Suprapubic skin (tissue), 4 donors: ENCODE results near the gene LARP1. TPM values are rescaled to one million over a fixed set of nuclear protein-coding genes. Genes with fewer than 3 reads are reported as not detected.
A peak's percentile ranks its signal among the peaks of the same experiment; 100 is the strongest.

ENCODE experiments used
- DNase-seq, 2 donors: peaks; one replicate each; pipeline ENCODE4 v3.0.0-alpha.2; 2019; ENCODE audit warnings: low spot score in 2 of 2
- H3K27ac ChIP-seq: fragments of 200-600 bp; sonication (generic); one replicate; pipeline ENCODE4 v1.5.1; 2019
- H3K27me3 ChIP-seq: fragments of 200-600 bp; sonication (generic); one replicate; pipeline ENCODE4 v1.5.1; 2019
- H3K36me3 ChIP-seq: fragments of 200-600 bp; sonication (generic); one replicate; pipeline ENCODE4 v1.5.1; 2019
- H3K4me1 ChIP-seq: fragments of 200-600 bp; sonication (generic); one replicate; pipeline ENCODE4 v1.5.1; 2019
- H3K4me3 ChIP-seq: fragments of 200-600 bp; sonication (generic); one replicate; pipeline ENCODE4 v1.5.1; 2019; ENCODE audit warnings: mild to moderate bottlenecking
- H3K9me3 ChIP-seq: fragments of 200-600 bp; sonication (generic); one replicate; pipeline ENCODE4 v1.5.1; 2019
- CTCF ChIP-seq, 2 donors: fragments of 200-600 bp in 1 of 2; fragments of 450-650 bp in 1 of 2; sonication (generic) in 1 of 2; IDR thresholded peaks; one replicate each; pipeline ENCODE4 v1.5.1; 2016 to 2019; ENCODE audit warnings: antibody characterized with exemption in 2 of 2, mild to moderate bottlenecking in 1 of 2, moderate library complexity in 1 of 2
- EP300 ChIP-seq: sonication (generic); formaldehyde crosslinking; IDR thresholded peaks from one replicate; pipeline ENCODE4 v1.6.1; 2017; ENCODE audit warnings: antibody characterized with exemption
- POLR2A ChIP-seq, 2 donors: fragments of 450-650 bp; IDR thresholded peaks; one replicate each; pipeline ENCODE4 v1.6.1; 2017; ENCODE audit warnings: antibody characterized with exemption in 2 of 2, mild to moderate bottlenecking in 2 of 2, moderate library complexity in 2 of 2
- POLR2AphosphoS5 ChIP-seq, 3 donors: sonication (generic); formaldehyde crosslinking; IDR thresholded peaks; one replicate each; pipeline ENCODE4 v1.6.1; 2017; ENCODE audit warnings: antibody characterized with exemption in 3 of 3
- WGBS: methylation state at CpG from one replicate; pipeline ENCODE4 v1.1.5; 2018; 5-methylcytosine and 5-hydroxymethylcytosine counted together
- total RNA-seq, 4 donors: library from RNA; depleted of rRNA; stranded (reverse); fragments of >200 nt; gene quantifications; one replicate each; pipeline ENCODE4 v1.1.0, GENCODE V29; 2016

LARP1 gene
- total RNA-seq, 4 donors from 2014 or later, result 98.5 to 127 (median 110) TPM

- Histone ChIP-seq H3K9me3 (no peaks in the 10 kb centered on the region), H3K36me3 (no peaks in the 10 kb centered on the region), H3K4me3 (peak overlapping the region; percentile 100), H3K27ac (peak overlapping the region; percentile 99), H3K27me3 (no peaks in the 10 kb centered on the region), H3K4me1 (peaks cover 58% of the 10 kb centered on the region)
- 1% methylated on average over 15 of the region's 72 CpGs for WGBS
- TF ChIP-seq POLR2AphosphoS5 (IDR thresholded peaks at IDR 0.05) (no peak), POLR2A (IDR thresholded peaks at IDR 0.05) (no peak), CTCF (IDR thresholded peaks at IDR 0.05) (no peak), EP300 (no peak)
- peak; percentile 75 to 81 for DNase-seq
Measured at GRCh38 chr5:154756009-154756867, 1.1 kb downstream of the LARP1 start.

- TF ChIP-seq POLR2AphosphoS5 (IDR thresholded peaks at IDR 0.05) (peak in 2 of 3 donors; percentile 32 to 61), CTCF (IDR thresholded peaks at IDR 0.05) (no peak), POLR2A (IDR thresholded peaks at IDR 0.05) (peak in 1 of 2 donors; percentile 12), EP300 (no peak)
- no peaks in the 10 kb centered on the region for H3K36me3 ChIP-seq
- whole genome bisulfite sequencing, result 1% methylated on average over 15 of the region's 73 CpGs
- no peaks in the 10 kb centered on the region for H3K27me3 ChIP-seq
- peak in 1 of 2 donors; percentile 82 for DNase-seq
- peak overlapping the region; percentile 100 for H3K4me3 ChIP-seq
- H3K9me3 ChIP-seq, result no peaks in the 10 kb centered on the region
- H3K27ac ChIP-seq, result peak overlapping the region; percentile 99
- H3K4me1 ChIP-seq, result peaks cover 67% of the 10 kb centered on the region
Measured at GRCh38 chr5:154756868-154757813, 2.0 kb downstream of the LARP1 start.

GRCh38 chr5:154757814-154758406 is 2.7 kb downstream of the LARP1 start:
- H3K4me1 ChIP-seq, result peaks cover 74% of the 10 kb centered on the region
- H3K27ac ChIP-seq, result peak overlapping the region; percentile 47
- DNase-seq, result no peak
- TF ChIP-seq EP300 (no peak), POLR2A (IDR thresholded peaks at IDR 0.05) (no peak), CTCF (IDR thresholded peaks at IDR 0.05) (no peak), POLR2AphosphoS5 (IDR thresholded peaks at IDR 0.05) (no peak)
- WGBS, result 14% methylated on average over 5 of the region's 5 CpGs
- no peaks in the 10 kb centered on the region for H3K36me3 ChIP-seq
- peak overlapping the region; percentile 100 for H3K4me3 ChIP-seq
- no peaks in the 10 kb centered on the region for H3K27me3 ChIP-seq
- H3K9me3 ChIP-seq, result no peaks in the 10 kb centered on the region

GRCh38 chr5:154758493-154758892 is 3.3 kb downstream of the LARP1 start:
- whole genome bisulfite sequencing, result 21% methylated on average over 5 of the region's 5 CpGs
- peak overlapping the region; percentile 47 for H3K27ac ChIP-seq
- TF ChIP-seq CTCF (IDR thresholded peaks at IDR 0.05) (no peak), POLR2AphosphoS5 (IDR thresholded peaks at IDR 0.05) (no peak), POLR2A (IDR thresholded peaks at IDR 0.05) (no peak), EP300 (no peak)
- H3K4me3 ChIP-seq, result peak overlapping the region; percentile 100
- peaks cover 69% of the 10 kb centered on the region for H3K4me1 ChIP-seq
- no peaks in the 10 kb centered on the region for H3K27me3 ChIP-seq
- H3K36me3 ChIP-seq, result no peaks in the 10 kb centered on the region
- DNase-seq, result no peak
- H3K9me3 ChIP-seq, result no peaks in the 10 kb centered on the region
